OCI-LY7 (cell line): ENCODE results near the gene AUTS2. TPM values are rescaled to one million over a fixed set of nuclear protein-coding genes. Genes with fewer than 3 reads are reported as not detected.

ENCODE experiments used
- BruUV-seq: library from RNA; stranded (reverse); fragments of 400-500 nt; replicated peaks from 2 replicates; lab custom pipeline; 2021; lab: Mats Ljungman, UMichigan
- CTCF ChIA-PET: fragments of 300-600 bp; sonication (Branson Sonifier 250); formaldehyde crosslinking; loops from one replicate; lab custom pipeline; 2022; ENCODE audit warnings: antibody characterized with exemption; ENCODE audit not compliant: unreplicated experiment; lab: Charles Lee
- POLR2A ChIA-PET: fragments of 300-600 bp; sonication (Branson Sonifier 250); formaldehyde crosslinking; loops from one replicate; lab custom pipeline; 2022; ENCODE audit warnings: antibody characterized with exemption; lab: Charles Lee
- DNase-seq: peaks from one replicate; pipeline ENCODE4 v3.0.0-alpha.2; 2015; ENCODE audit warnings: low spot score
- H2AFZ ChIP-seq: fragments of 200-600 bp; sonication (generic), shearing (Covaris generic); 2 replicates; pipeline ENCODE4 v1.6.1; 2014; ENCODE audit warnings: mild to moderate bottlenecking, antibody characterized with exemption, low read length, moderate library complexity
- H3K27ac ChIP-seq: fragments of 200-600 bp; sonication (generic); 2 replicates; pipeline ENCODE4 v1.5.1; 2014; ENCODE audit warnings: mixed run types, low read depth, mild to moderate bottlenecking, moderate library complexity, low read length, inconsistent platforms; ENCODE audit not compliant: poor library complexity, severe bottlenecking
- H3K36me3 ChIP-seq: fragments of 200-600 bp; sonication (generic); 2 replicates; pipeline ENCODE4 v1.6.1; 2014; ENCODE audit warnings: mild to moderate bottlenecking, antibody characterized with exemption, low read length, moderate library complexity, mixed read lengths; ENCODE audit not compliant: insufficient read depth
- H3K4me1 ChIP-seq: fragments of 200-600 bp; sonication (generic); 2 replicates; pipeline ENCODE4 v1.5.1; 2014; ENCODE audit warnings: mild to moderate bottlenecking, low read length; ENCODE audit not compliant: insufficient read depth, poor library complexity, severe bottlenecking
- H3K4me2 ChIP-seq: fragments of 200-600 bp; sonication (generic); 2 replicates; pipeline ENCODE4 v1.6.1; 2014; ENCODE audit warnings: mild to moderate bottlenecking, low read length
- H3K4me3 ChIP-seq: fragments of 200-600 bp; sonication (generic); 2 replicates; pipeline ENCODE4 v1.5.1; 2014; ENCODE audit warnings: mild to moderate bottlenecking, low read depth, low read length; ENCODE audit not compliant: poor library complexity, severe bottlenecking
- H3K79me2 ChIP-seq: fragments of 200-600 bp; sonication (generic); 2 replicates; pipeline ENCODE4 v1.6.1; 2016; ENCODE audit warnings: low read depth, mild to moderate bottlenecking, low read length, moderate library complexity, mixed read lengths; ENCODE audit not compliant: insufficient read depth
- H3K9me2 ChIP-seq: fragments of 200-600 bp; sonication (generic); 2 replicates; pipeline ENCODE4 v1.6.1; 2016; ENCODE audit warnings: mild to moderate bottlenecking, low read length, mixed read lengths; ENCODE audit not compliant: insufficient read depth
- H3K9me3 ChIP-seq: fragments of 200-600 bp; sonication (generic); 2 replicates; pipeline ENCODE4 v1.6.1; 2014; ENCODE audit warnings: mild to moderate bottlenecking, mixed run types, low read length, mixed read lengths
- H4K20me1 ChIP-seq: fragments of 200-600 bp; sonication (generic); 2 replicates; pipeline ENCODE4 v1.6.1; 2014; ENCODE audit warnings: mild to moderate bottlenecking, antibody characterized with exemption, low read length, moderate library complexity, mixed read lengths; ENCODE audit not compliant: insufficient read depth
- EZH2phosphoT487 ChIP-seq: fragments of 200-600 bp; sonication (generic); IDR thresholded peaks from 2 replicates; pipeline ENCODE4 v1.6.1; 2018; ENCODE audit warnings: low read depth, borderline replicate concordance, mild to moderate bottlenecking, mixed run types, antibody characterized with exemption, low read length, moderate library complexity, mixed read lengths
- intact Hi-C: fragments of 100-400 bp; cut with micrococcal nuclease; formaldehyde crosslinking; loops from one replicate; pipeline ENCODE4 v1.10.0; 2022; ENCODE audit not compliant: unreplicated experiment
- total RNA-seq, 2 experiments: library from RNA; depleted of rRNA in 1 of 2; stranded (reverse); fragments of >200 nt in 1 of 2; shearing (Covaris generic) in 1 of 2; gene quantifications; 2 replicates each; pipeline ENCODE4 v1.2.3, GENCODE V29; 2014 to 2022
- TF ChIP-seq, protein P1 (sequence below): fragments of 200-600 bp; sonication (generic); conservative IDR thresholded peaks from 2 replicates; pipeline ENCODE4 v1.5.1; 2014; ENCODE audit warnings: mild to moderate bottlenecking, antibody characterized with exemption, low read length, moderate library complexity, mixed read lengths

AUTS2 gene
- total RNA-seq, 2 experiments from 2014 or later, result 37.9 to 78.5 TPM

DNA sequence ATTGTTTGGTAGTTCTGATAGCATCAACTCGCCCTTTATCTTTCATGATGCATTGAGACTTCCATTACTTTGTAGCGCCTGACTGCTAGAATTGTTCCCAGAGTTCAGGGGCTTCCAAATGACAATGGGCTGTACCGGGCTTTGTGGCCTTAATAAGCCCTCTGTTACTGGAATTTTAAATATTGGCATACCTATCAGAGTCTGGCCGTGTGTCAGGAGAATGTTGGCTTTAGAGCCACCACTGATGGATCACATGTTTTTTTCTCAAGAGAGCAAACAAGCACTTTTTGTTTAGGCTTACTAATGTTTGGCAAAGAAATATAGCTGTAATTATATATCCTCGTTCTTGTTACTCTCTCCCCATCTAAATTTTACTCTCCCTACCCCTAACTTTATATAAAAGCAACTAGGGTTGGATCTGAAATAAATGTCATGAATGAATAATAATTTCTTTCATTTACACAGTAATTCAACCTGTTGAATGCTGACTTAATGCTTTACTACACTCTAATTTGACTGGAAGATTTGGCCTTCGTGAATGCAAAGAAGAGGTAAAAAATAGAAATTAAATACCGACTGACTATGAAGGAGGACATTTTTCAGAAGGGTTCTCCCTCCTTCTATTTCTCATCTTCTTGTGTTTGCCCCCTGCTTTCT is 396.7 kb downstream of the AUTS2 start:
- DNase-seq, result no peak
- TF ChIP-seq, protein P1, sequence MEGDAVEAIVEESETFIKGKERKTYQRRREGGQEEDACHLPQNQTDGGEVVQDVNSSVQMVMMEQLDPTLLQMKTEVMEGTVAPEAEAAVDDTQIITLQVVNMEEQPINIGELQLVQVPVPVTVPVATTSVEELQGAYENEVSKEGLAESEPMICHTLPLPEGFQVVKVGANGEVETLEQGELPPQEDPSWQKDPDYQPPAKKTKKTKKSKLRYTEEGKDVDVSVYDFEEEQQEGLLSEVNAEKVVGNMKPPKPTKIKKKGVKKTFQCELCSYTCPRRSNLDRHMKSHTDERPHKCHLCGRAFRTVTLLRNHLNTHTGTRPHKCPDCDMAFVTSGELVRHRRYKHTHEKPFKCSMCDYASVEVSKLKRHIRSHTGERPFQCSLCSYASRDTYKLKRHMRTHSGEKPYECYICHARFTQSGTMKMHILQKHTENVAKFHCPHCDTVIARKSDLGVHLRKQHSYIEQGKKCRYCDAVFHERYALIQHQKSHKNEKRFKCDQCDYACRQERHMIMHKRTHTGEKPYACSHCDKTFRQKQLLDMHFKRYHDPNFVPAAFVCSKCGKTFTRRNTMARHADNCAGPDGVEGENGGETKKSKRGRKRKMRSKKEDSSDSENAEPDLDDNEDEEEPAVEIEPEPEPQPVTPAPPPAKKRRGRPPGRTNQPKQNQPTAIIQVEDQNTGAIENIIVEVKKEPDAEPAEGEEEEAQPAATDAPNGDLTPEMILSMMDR, result no peak
- BruUV-seq, result no TSS peak
- intact Hi-C loops, result no loop called here
- ChIA-PET CTCF (no interaction called here), POLR2A (interaction anchor here (0.6 kb wide), 1 partner anchor 234 kb away, joined by 3 read pairs; no protein-coding TSS in a partner anchor)
- Histone ChIP-seq H3K36me3 (no peaks in the 10 kb centered on the region), H3K4me1 (no peaks in the 10 kb centered on the region), H3K27ac (no peak overlapping the region), H4K20me1 (no peaks in the 10 kb centered on the region), H3K4me2 (no peak overlapping the region), H2AFZ (no peak overlapping the region), H3K9me2 (no peaks in the 10 kb centered on the region), H3K4me3 (no peak overlapping the region), H3K79me2 (no peaks in the 10 kb centered on the region), H3K9me3 (no peaks in the 10 kb centered on the region)

DNA sequence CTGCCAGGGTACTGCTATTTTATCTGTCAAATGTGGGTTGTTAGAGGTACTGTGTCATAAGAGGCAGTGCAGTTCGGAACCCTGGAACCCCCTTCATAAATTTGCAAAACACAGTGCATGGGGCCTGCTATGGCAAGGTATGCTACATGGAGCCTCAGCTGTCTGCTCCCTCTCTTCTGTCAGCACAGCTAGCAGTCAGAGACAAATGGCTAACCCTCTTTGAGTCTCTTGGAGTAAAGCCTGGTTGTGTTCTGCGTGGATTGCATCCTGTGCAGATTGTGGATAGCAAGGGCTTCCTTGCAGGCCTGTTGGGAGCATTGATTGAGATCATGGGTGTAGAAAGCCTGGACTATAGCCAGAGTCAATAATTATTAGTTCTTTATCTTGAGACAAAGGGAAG is 397.8 kb downstream of the AUTS2 start:
- intact Hi-C loops, result no loop called here
- BruUV-seq, result no TSS peak
- Histone ChIP-seq H3K4me1 (no peaks in the 10 kb centered on the region), H3K79me2 (no peaks in the 10 kb centered on the region), H3K4me3 (no peak overlapping the region), H3K27ac (no peak overlapping the region), H3K36me3 (no peaks in the 10 kb centered on the region), H4K20me1 (no peaks in the 10 kb centered on the region), H3K9me3 (no peaks in the 10 kb centered on the region), H3K4me2 (no peak overlapping the region), H2AFZ (no peak overlapping the region), H3K9me2 (no peaks in the 10 kb centered on the region)
- ChIA-PET CTCF (no interaction called here), POLR2A (no interaction called here)
- DNase-seq, result no peak
- TF ChIP-seq, protein P1, result no peak
- TF ChIP-seq EZH2phosphoT487, result no peak

DNA sequence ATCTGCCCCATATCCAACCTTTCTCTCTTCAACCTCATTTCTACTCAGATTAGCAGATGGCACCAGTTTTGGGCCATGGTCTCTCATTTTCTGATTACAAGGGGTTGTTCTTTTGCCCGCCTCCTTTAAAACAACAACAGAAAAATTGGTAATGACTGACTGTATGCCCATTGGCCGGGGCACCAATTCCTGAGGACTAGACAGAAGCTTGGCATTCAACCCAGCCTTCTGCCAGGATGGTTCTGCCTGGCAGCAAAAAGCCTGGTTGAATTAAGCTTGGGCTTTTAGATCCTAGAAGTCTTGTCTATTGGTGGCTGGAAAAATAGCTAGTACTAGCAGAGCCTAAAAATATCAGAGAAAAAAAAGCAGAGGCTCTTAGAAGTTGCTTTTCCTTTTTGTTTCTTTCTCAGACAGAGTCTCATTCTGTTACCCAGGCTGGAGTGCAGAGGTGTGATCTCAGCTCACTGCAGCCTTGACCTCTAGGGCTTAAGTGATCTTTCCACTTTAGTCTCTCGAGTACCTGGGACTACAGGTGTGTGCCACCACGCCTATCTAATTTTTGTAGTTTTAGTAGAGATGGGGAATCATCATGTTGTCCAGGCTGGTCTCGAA is 402.6 kb downstream of the AUTS2 start:
- H3K9me3 ChIP-seq, result no peaks in the 10 kb centered on the region
- CTCF ChIA-PET, result no interaction called here
- no peaks in the 10 kb centered on the region for H4K20me1 ChIP-seq
- intact Hi-C loops, result no loop called here
- POLR2A ChIA-PET, result interaction anchor here (0.5 to 1.2 kb wide), 4 partner anchors 9 to 23 kb away, joined by 3 to 8 read pairs (median 4); no protein-coding TSS in a partner anchor
- H3K4me3 ChIP-seq, result no peak overlapping the region
- no peak overlapping the region for H3K27ac ChIP-seq
- TF ChIP-seq, protein P1, result no peak
- no peak for TF ChIP-seq EZH2phosphoT487
- peaks cover 10% of the 10 kb centered on the region for H3K4me1 ChIP-seq
- no peaks in the 10 kb centered on the region for H3K79me2 ChIP-seq
- no peaks in the 10 kb centered on the region for H3K9me2 ChIP-seq
- no peak overlapping the region for H3K4me2 ChIP-seq
- no peak for DNase-seq
- BruUV-seq, result no TSS peak
- no peaks in the 10 kb centered on the region for H3K36me3 ChIP-seq
- H2AFZ ChIP-seq, result no peak overlapping the region
